Measurements from ENCODE around the gene PLCD3. TPM values are rescaled to one million over a fixed set of nuclear protein-coding genes. Genes with fewer than 3 reads are reported as not detected.

Gene PLCD3
- total RNA-seq, 1 donor from 2014 or later, result 34.1 TPM

DNA sequence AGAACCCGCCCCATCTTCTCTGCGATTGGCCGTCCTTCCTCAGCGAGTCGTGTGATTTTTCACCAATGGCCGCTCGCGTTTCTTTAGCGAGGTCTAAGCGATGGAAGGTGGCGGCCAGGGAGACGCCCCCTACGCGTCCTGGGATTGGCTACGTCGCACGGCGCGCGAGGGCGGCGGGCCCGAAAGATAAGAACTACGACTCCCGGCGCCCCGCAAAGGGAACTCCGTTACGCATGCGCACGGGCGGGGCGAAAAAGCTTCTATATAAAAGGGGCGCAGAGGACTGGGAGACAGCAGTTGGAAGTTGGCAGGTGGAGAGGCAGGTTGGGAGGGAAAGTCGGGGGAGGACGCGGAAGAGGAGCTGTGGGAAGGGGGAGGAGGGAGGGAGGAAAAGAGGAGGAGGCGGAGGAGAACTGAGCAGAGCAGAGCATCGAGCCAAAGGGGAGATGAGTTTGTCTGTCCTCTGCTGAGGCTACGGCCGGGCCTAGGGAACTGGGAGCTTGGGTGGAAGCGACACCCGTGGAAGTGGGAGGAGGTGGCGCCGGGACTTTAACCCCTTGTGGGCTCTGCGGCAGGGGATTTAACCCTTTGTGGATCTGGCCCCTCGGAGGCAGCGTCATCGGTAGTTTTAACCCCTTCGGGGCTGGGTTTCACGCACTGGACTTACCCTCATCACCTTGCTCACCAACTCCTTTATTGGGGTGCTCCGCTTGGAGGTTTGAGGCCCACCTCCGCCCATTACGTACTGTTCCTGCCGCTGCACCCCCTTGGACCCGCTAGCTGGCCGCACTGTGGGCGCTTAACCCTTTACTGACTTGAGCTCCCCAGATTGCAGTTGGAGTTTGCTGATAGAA, 16.1 kb upstream of the PLCD3 start, which contains the start of gene HEXIM1:
Gene HEXIM1 (plus strand): TSS at position 293 of the 854 bp plus-strand sequence. CDS start 716 bp downstream, outside the sequence.
- no peaks in the 10 kb centered on the region for H3K9me3 ChIP-seq
- peaks cover 59% of the 10 kb centered on the region for H3K4me1 ChIP-seq
- H3K27ac ChIP-seq, result peak within 1 kb of the TSS; percentile 99
- no peaks in the 10 kb centered on the region for H3K36me3 ChIP-seq
- TF ChIP-seq POLR2AphosphoS5 (IDR thresholded peaks at IDR 0.05; ENCODE audit: insufficient read depth in 1 of 2, low read depth in 1 of 2), result peak; percentile 92 to 99
- TF ChIP-seq POLR2A (IDR thresholded peaks at IDR 0.05), result peak in 1 of 2 donors; percentile 99
- TF ChIP-seq, protein P1, sequence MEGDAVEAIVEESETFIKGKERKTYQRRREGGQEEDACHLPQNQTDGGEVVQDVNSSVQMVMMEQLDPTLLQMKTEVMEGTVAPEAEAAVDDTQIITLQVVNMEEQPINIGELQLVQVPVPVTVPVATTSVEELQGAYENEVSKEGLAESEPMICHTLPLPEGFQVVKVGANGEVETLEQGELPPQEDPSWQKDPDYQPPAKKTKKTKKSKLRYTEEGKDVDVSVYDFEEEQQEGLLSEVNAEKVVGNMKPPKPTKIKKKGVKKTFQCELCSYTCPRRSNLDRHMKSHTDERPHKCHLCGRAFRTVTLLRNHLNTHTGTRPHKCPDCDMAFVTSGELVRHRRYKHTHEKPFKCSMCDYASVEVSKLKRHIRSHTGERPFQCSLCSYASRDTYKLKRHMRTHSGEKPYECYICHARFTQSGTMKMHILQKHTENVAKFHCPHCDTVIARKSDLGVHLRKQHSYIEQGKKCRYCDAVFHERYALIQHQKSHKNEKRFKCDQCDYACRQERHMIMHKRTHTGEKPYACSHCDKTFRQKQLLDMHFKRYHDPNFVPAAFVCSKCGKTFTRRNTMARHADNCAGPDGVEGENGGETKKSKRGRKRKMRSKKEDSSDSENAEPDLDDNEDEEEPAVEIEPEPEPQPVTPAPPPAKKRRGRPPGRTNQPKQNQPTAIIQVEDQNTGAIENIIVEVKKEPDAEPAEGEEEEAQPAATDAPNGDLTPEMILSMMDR (IDR thresholded peaks at IDR 0.05), result no peak
- H3K4me3 ChIP-seq, result peak within 1 kb of the TSS; percentile 68 to 78
- peak; percentile 97 to 100 for DNase-seq (ENCODE audit: extremely low spot score in 2 of 2)
- H3K27me3 ChIP-seq, result no peaks in the 10 kb centered on the region
- intact Hi-C loops (cut with DNase I), result loop anchor here (1.0 to 10.0 kb wide), 2 partner anchors 13 to 166 kb away; partner anchors contain the start of genes HEXIM2 and MAP3K14

DNA sequence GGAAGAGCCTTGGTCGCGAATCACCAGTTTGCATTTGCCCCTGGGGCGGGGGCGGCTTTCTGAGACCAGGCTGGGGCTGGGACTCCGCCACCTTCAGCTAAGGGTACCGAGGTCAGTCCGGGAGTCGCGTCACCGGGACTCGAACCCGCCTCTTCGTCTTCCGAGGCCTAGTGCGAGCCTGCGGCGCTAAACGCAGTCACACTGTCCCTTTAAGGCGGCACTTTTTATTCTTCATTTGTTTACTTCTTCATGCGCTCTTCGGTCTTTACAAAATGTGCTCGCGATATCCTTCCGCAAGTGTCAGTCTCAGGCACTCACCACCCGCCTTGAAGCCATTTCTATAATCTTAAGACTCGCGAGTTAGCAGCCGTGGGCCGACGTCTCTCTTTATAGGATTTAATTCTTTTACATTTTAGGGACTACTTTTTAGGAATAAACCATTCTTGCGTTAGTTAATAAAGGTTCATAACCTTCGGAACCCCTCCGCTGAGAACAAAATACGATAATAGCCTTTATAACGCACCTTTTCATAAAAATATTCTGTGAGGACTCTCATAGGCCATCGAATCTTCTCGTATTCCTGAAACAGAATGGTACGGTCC, 15.4 kb upstream of the PLCD3 start:
- TF ChIP-seq POLR2A (IDR thresholded peaks at IDR 0.05) (no peak), POLR2AphosphoS5 (IDR thresholded peaks at IDR 0.05; ENCODE audit: insufficient read depth in 1 of 2, low read depth in 1 of 2) (peak in 1 of 2 donors; percentile 86)
- TF ChIP-seq, protein P1 (IDR thresholded peaks at IDR 0.05), result peak in 1 of 3 experiments; percentile 27
- Histone ChIP-seq H3K4me1 (peaks cover 60% of the 10 kb centered on the region), H3K4me3 (peak overlapping the region; percentile 68 to 78), H3K27me3 (no peaks in the 10 kb centered on the region), H3K9me3 (no peaks in the 10 kb centered on the region), H3K36me3 (no peaks in the 10 kb centered on the region), H3K27ac (peak overlapping the region; percentile 99)
- intact Hi-C loops (cut with DNase I), result loop anchor here (1.0 to 10.0 kb wide), 2 partner anchors 14 to 167 kb away; partner anchors contain the start of genes HEXIM2 and MAP3K14
- no peak for DNase-seq (ENCODE audit: extremely low spot score in 2 of 2)

DNA sequence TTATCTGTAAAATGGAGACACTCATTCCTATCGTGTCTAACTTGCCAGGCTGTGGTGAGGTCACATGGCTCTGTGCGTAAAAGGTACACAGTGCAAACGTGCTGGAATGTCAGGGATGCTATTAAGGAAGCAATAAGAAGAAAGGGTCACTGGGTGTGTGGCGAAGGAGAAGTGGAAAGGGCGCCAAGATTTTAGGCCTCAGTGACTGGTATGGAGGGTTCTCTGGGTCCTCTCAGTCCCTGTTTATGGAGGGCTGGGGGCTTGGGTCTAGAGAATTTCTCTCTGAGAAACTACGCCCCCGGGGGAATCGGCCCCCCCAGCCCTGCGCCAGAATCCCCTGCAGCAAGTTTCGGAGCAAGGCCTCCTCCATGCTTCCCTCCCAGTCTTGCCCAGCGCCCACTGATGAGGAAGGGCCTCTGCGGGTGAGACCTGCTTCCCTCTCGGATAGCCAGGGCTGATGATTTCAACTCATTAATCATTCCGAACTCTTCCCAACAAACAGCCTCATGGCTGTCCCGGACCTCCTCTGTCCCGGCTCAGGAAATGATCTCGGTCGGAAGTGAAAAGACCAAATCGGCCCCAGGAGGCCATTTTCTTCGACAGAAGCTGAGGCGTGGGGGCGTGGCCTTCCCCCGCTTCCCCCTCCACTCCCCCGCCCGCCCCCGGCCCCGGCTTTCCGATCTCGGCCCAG, 14.7 kb upstream of the PLCD3 start:
- H3K36me3 ChIP-seq, result no peaks in the 10 kb centered on the region
- H3K4me3 ChIP-seq, result peak overlapping the region; percentile 68 to 78
- TF ChIP-seq POLR2AphosphoS5 (IDR thresholded peaks at IDR 0.05; ENCODE audit: insufficient read depth in 1 of 2, low read depth in 1 of 2) (peak in 1 of 2 donors; percentile 54), POLR2A (IDR thresholded peaks at IDR 0.05) (no peak)
- TF ChIP-seq, protein P1 (IDR thresholded peaks at IDR 0.05), result no peak
- H3K27me3 ChIP-seq, result no peaks in the 10 kb centered on the region
- H3K4me1 ChIP-seq, result peaks cover 53% of the 10 kb centered on the region
- no peaks in the 10 kb centered on the region for H3K9me3 ChIP-seq
- DNase-seq (ENCODE audit: extremely low spot score in 2 of 2), result peak in 1 of 2 donors; percentile 96
- H3K27ac ChIP-seq, result peak overlapping the region; percentile 99
- intact Hi-C loops (cut with DNase I), result loop anchor here (10.0 kb wide), 1 partner anchor 168 kb away; the partner anchor contains the start of gene MAP3K14

DNA sequence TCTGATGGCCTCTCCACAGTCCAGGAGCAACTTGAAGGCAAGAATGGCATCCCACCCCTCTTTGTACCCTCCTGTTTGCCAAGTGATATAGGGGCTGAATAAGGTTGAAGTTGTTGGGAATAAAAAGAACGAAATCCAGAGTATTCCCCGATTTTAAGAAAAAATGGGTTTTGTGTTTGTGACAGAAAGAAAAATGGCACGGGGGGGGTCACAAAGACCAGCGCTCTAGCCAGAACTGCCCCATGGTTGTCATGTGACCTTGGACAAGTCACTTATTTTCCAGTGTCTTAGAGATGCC, 14.2 kb upstream of the PLCD3 start:
- intact Hi-C loops (cut with DNase I), result loop anchor here (10.0 kb wide), 1 partner anchor 168 kb away; the partner anchor contains the start of gene MAP3K14
- H3K4me1 ChIP-seq, result peaks cover 48% of the 10 kb centered on the region
- H3K27ac ChIP-seq, result peak overlapping the region; percentile 99
- no peaks in the 10 kb centered on the region for H3K27me3 ChIP-seq
- TF ChIP-seq POLR2A (IDR thresholded peaks at IDR 0.05) (no peak), POLR2AphosphoS5 (IDR thresholded peaks at IDR 0.05; ENCODE audit: insufficient read depth in 1 of 2, low read depth in 1 of 2) (no peak)
- TF ChIP-seq, protein P1 (IDR thresholded peaks at IDR 0.05), result no peak
- peak overlapping the region; percentile 68 to 78 for H3K4me3 ChIP-seq
- H3K36me3 ChIP-seq, result no peaks in the 10 kb centered on the region
- no peak for DNase-seq (ENCODE audit: extremely low spot score in 2 of 2)
- no peaks in the 10 kb centered on the region for H3K9me3 ChIP-seq
